Neuronal stem cell (in vitro differentiated cells): ENCODE data around the gene PLAGL1.

Experiments used
- DNase-seq: peaks from one replicate; pipeline ENCODE4 v3.0.0-alpha.2; 2013; ENCODE audit warnings: low spot score
- H2AFZ ChIP-seq: one replicate; pipeline ENCODE4 v1.6.1; 2013; ENCODE audit warnings: mild to moderate bottlenecking, low read length, inconsistent platforms
- H2AK5ac ChIP-seq: 2 replicates; pipeline ENCODE4 v1.6.1; 2013; ENCODE audit warnings: low read depth, mild to moderate bottlenecking, inconsistent platforms, low read length, moderate library complexity, mixed read lengths
- H2BK120ac ChIP-seq: 2 replicates; pipeline ENCODE4 v1.6.1; 2013; ENCODE audit warnings: low read depth, mild to moderate bottlenecking, inconsistent platforms, low read length, moderate library complexity, mixed read lengths
- H2BK12ac ChIP-seq: one replicate; pipeline ENCODE4 v1.6.1; 2013; ENCODE audit warnings: low read length, inconsistent platforms
- H2BK15ac ChIP-seq: 2 replicates; pipeline ENCODE4 v1.6.1; 2013; ENCODE audit warnings: mild to moderate bottlenecking, low read length, inconsistent platforms, mixed read lengths
- H2BK5ac ChIP-seq: one replicate; pipeline ENCODE4 v1.6.1; 2013; ENCODE audit warnings: inconsistent platforms, mild to moderate bottlenecking, low read length, moderate library complexity
- H3K14ac ChIP-seq: one replicate; pipeline ENCODE4 v1.6.1; 2013; ENCODE audit warnings: low read length, inconsistent platforms
- H3K18ac ChIP-seq: 2 replicates; pipeline ENCODE4 v1.6.1; 2013; ENCODE audit warnings: low read length, inconsistent platforms
- H3K23ac ChIP-seq: 2 replicates; pipeline ENCODE4 v1.6.1; 2013; ENCODE audit warnings: low read depth, mild to moderate bottlenecking, mixed read lengths, low read length, inconsistent platforms; ENCODE audit not compliant: poor library complexity
- H3K27ac ChIP-seq: replicated peaks from 3 replicates; pipeline ENCODE4 v1.5.1; 2013; ENCODE audit warnings: low read length, inconsistent platforms
- H3K27me3 ChIP-seq, 3 experiments: 2 replicates each; pipeline ENCODE4 v1.6.1; 2013; ENCODE audit warnings: low read length in 3 of 3, mild to moderate bottlenecking in 2 of 3, inconsistent platforms in 1 of 3, low read depth in 1 of 3, mixed read lengths in 1 of 3, moderate library complexity in 1 of 3; ENCODE audit not compliant: control insufficient read depth in 3 of 3, insufficient read depth in 3 of 3
- H3K36me3 ChIP-seq, 2 donors: replicated peaks in 1 of 2; 2 replicates each; pipeline ENCODE4 v1.6.1; 2013; ENCODE audit warnings: low read length in 2 of 2; ENCODE audit not compliant: control insufficient read depth in 2 of 2, insufficient read depth in 2 of 2
- H3K4ac ChIP-seq: 2 replicates; pipeline ENCODE4 v1.6.1; 2013; ENCODE audit warnings: inconsistent platforms, mild to moderate bottlenecking, low read length, moderate library complexity
- H3K4me1 ChIP-seq, 2 donors: 1 replicate in 1 of 2; 2 replicates in 1 of 2; pipeline ENCODE4 v1.6.1; 2013; ENCODE audit warnings: low read length in 2 of 2, low read depth in 1 of 2; ENCODE audit not compliant: control insufficient read depth in 2 of 2, insufficient read depth in 1 of 2
- H3K4me2 ChIP-seq: one replicate; pipeline ENCODE4 v1.6.1; 2013; ENCODE audit warnings: mild to moderate bottlenecking, low read length, inconsistent platforms; ENCODE audit not compliant: insufficient read depth, poor library complexity, severe bottlenecking
- H3K4me3 ChIP-seq, 2 donors: 2 replicates each; pipeline ENCODE4 v1.5.1; 2013; ENCODE audit warnings: low read length in 2 of 2, mild to moderate bottlenecking in 2 of 2, inconsistent platforms in 1 of 2, moderate library complexity in 1 of 2
- H3K79me1 ChIP-seq: one replicate; pipeline ENCODE4 v1.6.1; 2013; ENCODE audit warnings: low read depth, mild to moderate bottlenecking, inconsistent platforms, low read length, moderate library complexity
- H3K9ac ChIP-seq: one replicate; pipeline ENCODE4 v1.6.1; 2013; ENCODE audit warnings: mild to moderate bottlenecking, low read depth, low read length, inconsistent platforms; ENCODE audit not compliant: poor library complexity
- H3K9me3 ChIP-seq, 2 donors: replicated peaks in 1 of 2; 2 replicates each; pipeline versions ENCODE3 to v1.6.1; 2013; ENCODE audit warnings: low read length in 2 of 2, mild to moderate bottlenecking in 2 of 2, inconsistent platforms in 1 of 2, low read depth in 1 of 2, mixed read lengths in 1 of 2, moderate library complexity in 1 of 2; ENCODE audit not compliant: control insufficient read depth in 2 of 2, insufficient read depth in 1 of 2
- H4K8ac ChIP-seq: one replicate; pipeline ENCODE4 v1.6.1; 2013; ENCODE audit warnings: low read depth, mild to moderate bottlenecking, inconsistent platforms, low read length, moderate library complexity
- H4K91ac ChIP-seq: one replicate; pipeline ENCODE4 v1.6.1; 2013; ENCODE audit warnings: low read length, low read depth, mild to moderate bottlenecking, inconsistent platforms; ENCODE audit not compliant: poor library complexity
- WGBS, 2 donors: extraction: QIAGEN DNeasy Blood & Tissue Kit; methylation state at CpG; one replicate each; pipeline ENCODE4 v1.1.7; 2013; ENCODE audit warnings: missing lambda C conversion rate in 2 of 2, mixed read lengths in 1 of 2; ENCODE audit not compliant: insufficient read length in 2 of 2, insufficient replicate concordance in 1 of 2; ENCODE audit errors: extremely low coverage in 2 of 2; 5-methylcytosine and 5-hydroxymethylcytosine counted together

PLAGL1 gene

DNA sequence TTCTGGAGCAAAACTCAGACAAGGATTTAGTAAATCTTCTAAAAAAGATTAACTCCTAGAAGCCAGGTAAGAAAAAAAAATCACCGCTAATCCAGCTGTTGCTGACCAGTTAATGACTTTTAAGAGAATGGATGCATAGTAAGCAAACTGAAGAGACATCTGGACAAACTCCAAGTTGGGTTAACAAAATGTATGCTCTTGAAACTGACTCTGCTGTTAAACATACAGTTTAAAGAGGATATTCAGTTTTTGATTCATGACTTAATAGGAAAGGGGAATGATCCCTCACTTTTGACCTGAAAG lies 70.4 kb downstream of the PLAGL1 start:
- no peak overlapping the region for H2BK15ac ChIP-seq
- H3K4ac ChIP-seq: no peak overlapping the region
- H4K91ac ChIP-seq: no peak overlapping the region
- H2BK120ac ChIP-seq: no peak overlapping the region
- no peak overlapping the region for H2AFZ ChIP-seq
- H3K36me3 ChIP-seq: peaks cover 0 to 7% of the 10 kb centered on the region in 2 donors
- no peak overlapping the region for H2BK12ac ChIP-seq
- H3K9me3 ChIP-seq: peaks cover 0 to 3% of the 10 kb centered on the region in 2 donors
- H3K4me1 ChIP-seq: peaks cover 0 to 2% of the 10 kb centered on the region in 2 donors
- peaks cover 1% of the 10 kb centered on the region for H3K79me1 ChIP-seq
- no peak overlapping the region for H3K27ac ChIP-seq
- no peak overlapping the region for H3K14ac ChIP-seq
- H2BK5ac ChIP-seq: no peak overlapping the region
- H3K9ac ChIP-seq: no peak overlapping the region
- no peak for DNase-seq
- H4K8ac ChIP-seq: no peak overlapping the region
- no peak overlapping the region for H2AK5ac ChIP-seq
- H3K27me3 ChIP-seq: no peaks in the 10 kb centered on the region
- no peak overlapping the region for H3K23ac ChIP-seq
- H3K4me2 ChIP-seq: no peak overlapping the region
- H3K4me3 ChIP-seq: no peak overlapping the region
- no CpG with 5 or more reads among the region's 1 CpG for whole genome bisulfite sequencing, 2 donors
- no peak overlapping the region for H3K18ac ChIP-seq

DNA sequence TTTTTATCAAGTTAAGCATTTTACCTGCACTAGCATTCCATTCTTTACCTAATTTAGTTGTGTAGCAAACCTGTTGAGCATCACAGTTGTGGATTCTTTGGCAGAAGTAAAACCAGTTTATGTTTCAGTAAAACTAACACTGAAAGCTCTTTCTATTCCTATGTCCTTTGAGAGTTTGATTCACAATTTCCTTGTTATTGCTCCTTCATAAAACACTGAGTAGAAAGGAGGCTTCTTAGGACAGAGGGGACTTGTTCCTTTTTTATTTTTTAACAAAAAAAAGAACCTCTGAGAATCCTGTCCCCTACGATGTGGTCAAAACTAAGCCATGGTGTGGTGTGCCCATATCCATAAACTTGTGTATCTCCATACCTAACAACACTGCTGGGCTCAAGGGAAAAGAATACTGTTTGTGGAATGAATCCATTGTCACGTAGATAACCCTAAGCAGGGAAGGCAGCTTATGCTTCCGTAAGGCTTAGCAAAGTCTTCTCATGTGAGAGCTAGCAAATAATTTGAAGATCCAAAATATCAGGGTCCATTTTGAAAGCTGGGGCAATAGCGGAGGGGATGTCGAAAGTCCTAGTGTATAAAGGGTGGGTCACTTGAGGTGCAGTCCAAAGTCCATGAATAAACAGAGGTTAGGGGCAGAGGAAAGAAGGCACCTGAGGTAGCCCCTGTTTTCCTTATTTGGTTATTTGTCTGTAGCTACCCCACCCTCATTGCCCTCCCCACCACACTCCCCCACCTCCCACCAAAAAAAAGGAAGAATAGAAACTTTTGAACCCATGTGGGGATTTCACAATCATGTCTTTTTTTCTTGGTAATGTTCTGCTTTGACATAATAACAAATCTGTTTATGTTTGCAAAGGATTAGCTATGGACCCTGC lies 71.0 kb downstream of the PLAGL1 start:
- Histone ChIP-seq H4K8ac (no peak overlapping the region), H3K23ac (no peak overlapping the region), H3K4me2 (no peak overlapping the region), H3K9ac (no peak overlapping the region), H2BK12ac (no peak overlapping the region), H3K36me3 (peaks cover 0 to 6% of the 10 kb centered on the region in 2 donors), H2BK120ac (no peak overlapping the region), H4K91ac (no peak overlapping the region), H3K27me3 (no peaks in the 10 kb centered on the region), H2BK5ac (no peak overlapping the region), H3K9me3 (peaks cover 2 to 3% of the 10 kb centered on the region in 2 donors), H3K18ac (no peak overlapping the region), H3K79me1 (peaks cover 1% of the 10 kb centered on the region), H3K4me3 (no peak overlapping the region), H3K27ac (no peak overlapping the region), H3K14ac (no peak overlapping the region), H2AFZ (no peak overlapping the region), H2BK15ac (no peak overlapping the region), H2AK5ac (no peak overlapping the region), H3K4ac (no peak overlapping the region), H3K4me1 (peaks cover 0 to 2% of the 10 kb centered on the region in 2 donors)
- no peak for DNase-seq
- no CpG with 5 or more reads among the region's 5 CpGs for WGBS, 2 donors

DNA sequence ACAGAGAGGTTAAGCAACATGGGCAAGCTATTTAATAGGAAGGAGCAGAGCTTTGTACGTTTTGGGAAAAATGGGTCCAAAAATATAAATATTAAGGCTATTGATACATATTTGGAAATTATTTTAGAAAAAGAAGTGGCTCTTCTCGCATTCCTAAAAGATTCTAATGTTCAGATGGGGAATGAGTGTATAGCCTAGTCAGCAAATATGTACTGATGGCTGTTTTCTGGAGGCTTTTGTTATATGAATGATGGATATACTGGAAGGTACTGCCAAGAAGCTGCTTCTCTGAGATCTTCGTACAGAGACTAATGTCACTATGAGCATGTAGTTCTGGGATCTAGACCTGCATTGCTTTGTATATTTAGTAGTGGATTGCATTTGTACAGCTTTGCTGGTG lies 71.7 kb downstream of the PLAGL1 start:
- WGBS, 2 donors: no CpG with 5 or more reads among the region's 3 CpGs

DNA sequence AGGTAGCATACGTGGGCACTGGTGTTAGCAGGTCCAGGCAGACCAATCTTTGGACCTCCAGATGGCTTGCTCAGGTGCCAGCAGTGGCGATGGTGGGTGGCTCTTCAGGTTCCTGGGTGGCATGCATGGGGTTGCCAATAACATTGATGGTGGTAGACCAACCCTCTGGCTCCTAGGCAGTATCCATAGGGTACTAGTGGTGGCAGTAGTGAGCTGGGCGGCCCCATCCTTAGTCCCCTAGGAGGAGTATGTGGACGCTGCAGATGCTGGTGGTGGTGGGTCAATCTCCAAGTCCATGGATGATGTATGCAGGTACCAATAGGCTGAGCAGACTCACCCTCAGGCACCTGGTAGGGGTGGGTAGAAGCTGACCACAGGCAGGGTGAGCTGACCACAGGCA lies 73.2 kb downstream of the PLAGL1 start:
- Histone ChIP-seq H3K4me2 (no peak overlapping the region), H3K23ac (peak overlapping the region; percentile 80), H3K36me3 (no peaks in the 10 kb centered on the region), H2AFZ (no peak overlapping the region), H2BK12ac (peak overlapping the region; percentile 77), H3K4ac (no peak overlapping the region), H3K27me3 (no peaks in the 10 kb centered on the region), H3K79me1 (peaks cover 1% of the 10 kb centered on the region), H4K8ac (no peak overlapping the region), H3K4me1 (peaks cover 0 to 2% of the 10 kb centered on the region in 2 donors), H2AK5ac (peak overlapping the region; percentile 77), H2BK5ac (peak overlapping the region; percentile 56), H3K4me3 (peak overlapping the region in 1 of 2 donors; percentile 0), H3K9ac (peak overlapping the region; percentile 55), H3K18ac (peak overlapping the region; percentile 58), H2BK120ac (no peak overlapping the region), H3K9me3 (peaks cover 3% of the 10 kb centered on the region in 2 donors), H3K14ac (peak overlapping the region; percentile 85), H4K91ac (peak overlapping the region; percentile 65), H2BK15ac (peak overlapping the region; percentile 90), H3K27ac (no peak overlapping the region)
- no peak for DNase-seq
- no CpG with 5 or more reads among the region's 4 CpGs for WGBS, 2 donors

More for the DNA sequence above, 71.7 kb downstream of the PLAGL1 start:
- Histone ChIP-seq H2BK15ac (no peak overlapping the region), H3K9ac (no peak overlapping the region), H3K9me3 (peaks cover 3% of the 10 kb centered on the region in 2 donors), H2BK5ac (no peak overlapping the region), H4K91ac (no peak overlapping the region), H4K8ac (no peak overlapping the region), H3K79me1 (peaks cover 1% of the 10 kb centered on the region), H3K36me3 (no peaks in the 10 kb centered on the region), H3K4me1 (peaks cover 0 to 2% of the 10 kb centered on the region in 2 donors), H2AK5ac (no peak overlapping the region), H3K27me3 (no peaks in the 10 kb centered on the region), H2BK12ac (no peak overlapping the region), H2BK120ac (no peak overlapping the region), H3K27ac (no peak overlapping the region), H3K4ac (no peak overlapping the region), H3K4me2 (no peak overlapping the region), H2AFZ (no peak overlapping the region), H3K4me3 (no peak overlapping the region), H3K14ac (no peak overlapping the region), H3K23ac (no peak overlapping the region), H3K18ac (no peak overlapping the region)
- DNase-seq: no peak
